K562 (cell line): Measurements from ENCODE around the gene TMEM184B. TPM values are rescaled to one million over a fixed set of nuclear protein-coding genes. Genes with fewer than 3 reads are reported as not detected.

Source experiments
- ATAC-seq: fragments of 200-7000 bp; cut with Tn5 transposase; 3 replicates; pipeline ENCODE4 v1.9.1; 2020; ENCODE audit warnings: moderate library complexity
- BruUV-seq: library from RNA; stranded (reverse); fragments of 400-500 nt; replicated peaks from 2 replicates; lab custom pipeline; 2021; lab: Mats Ljungman, UMichigan
- CTCF ChIA-PET: fragments of 300-600 bp; formaldehyde crosslinking; extraction: SDS; loops from one replicate; lab custom pipeline; 2021; ENCODE audit warnings: low intra/inter-chr PET ratio; lab: Yijun Ruan, JAX
- POLR2A ChIA-PET: fragments of 300-600, 350-650 bp; sonication (Branson Sonifier 250); formaldehyde crosslinking; extraction: SDS; loops from one replicate; lab custom pipeline; 2021; ENCODE audit warnings: antibody characterized with exemption, inconsistent platforms; lab: Yijun Ruan, JAX
- DNase-seq, 4 experiments: peaks; one replicate each; pipeline versions ENCODE4 v3.0.0 to v3.0.0-alpha.2; 2011 to 2018; ENCODE audit warnings: low spot score in 3 of 4, mixed read lengths in 3 of 4; ENCODE audit errors: extremely low read depth in 1 of 4
- FAIRE-seq: peaks from 2 replicates; lab custom pipeline; 2011; peaks lifted over from hg19 to GRCh38; lab: Jason Lieb, UNC
- H2AFZ ChIP-seq: 2 replicates; pipeline ENCODE4 v1.6.0; 2011; ENCODE audit warnings: low read depth, low read length, control low read depth, inconsistent platforms
- H3K27ac ChIP-seq: fragments of 200-600 bp; 3 replicates; pipeline ENCODE4 v1.8.0; 2011; ENCODE audit warnings: low read depth, mild to moderate bottlenecking, control low read depth, inconsistent platforms, low read length, moderate library complexity, mixed read lengths; ENCODE audit errors: extremely low read depth
- H3K27me3 ChIP-seq, 2 experiments: fragments of 300-600 bp in 1 of 2; 2 replicates in 1 of 2; 3 replicates in 1 of 2; pipeline versions ENCODE4 v1.6.0 to v1.8.0; 2011; ENCODE audit warnings: inconsistent platforms in 2 of 2, low read length in 2 of 2, mild to moderate bottlenecking in 1 of 2, mixed read lengths in 1 of 2, moderate library complexity in 1 of 2; ENCODE audit not compliant: control insufficient read depth in 2 of 2, insufficient read depth in 2 of 2
- H3K36me3 ChIP-seq: fragments of 300-600 bp; 3 replicates; pipeline ENCODE4 v1.8.0; 2011; ENCODE audit warnings: mild to moderate bottlenecking, low read length, inconsistent platforms; ENCODE audit not compliant: control insufficient read depth, insufficient read depth
- H3K4me1 ChIP-seq, 2 experiments: fragments of 200-600 bp in 1 of 2; replicated peaks in 1 of 2; 2 replicates in 1 of 2; 3 replicates in 1 of 2; pipeline versions ENCODE4 v1.5.1 to v1.8.0; 2011; ENCODE audit warnings: inconsistent platforms in 2 of 2, low read length in 2 of 2, mild to moderate bottlenecking in 1 of 2, mixed read lengths in 1 of 2, moderate library complexity in 1 of 2; ENCODE audit not compliant: control insufficient read depth in 2 of 2, insufficient read depth in 2 of 2
- H3K4me2 ChIP-seq: 2 replicates; pipeline ENCODE4 v1.6.1; 2011; ENCODE audit warnings: low read length, control low read depth, inconsistent platforms, mixed read lengths; ENCODE audit not compliant: insufficient read depth
- H3K4me3 ChIP-seq: fragments of 200-600 bp; sonication (generic), shearing (Covaris generic); 2 replicates; pipeline ENCODE4 v1.5.1; 2016; ENCODE audit warnings: control low read depth, inconsistent platforms
- H3K79me2 ChIP-seq: fragments of 200-600 bp; 3 replicates; pipeline ENCODE4 v1.8.0; 2011; ENCODE audit warnings: low read length, inconsistent platforms; ENCODE audit not compliant: control insufficient read depth, insufficient read depth
- H3K9ac ChIP-seq, 2 experiments: 2 replicates each; pipeline versions ENCODE4 v1.6.0 to v1.6.1; 2011; ENCODE audit warnings: low read depth in 2 of 2, low read length in 2 of 2, control low read depth in 1 of 2, inconsistent platforms in 1 of 2, mild to moderate bottlenecking in 1 of 2, mixed read lengths in 1 of 2; ENCODE audit not compliant: insufficient read depth in 1 of 2
- H3K9me1 ChIP-seq: one replicate; pipeline ENCODE4 v1.6.0; 2011; ENCODE audit warnings: inconsistent platforms, mild to moderate bottlenecking, low read length, moderate library complexity; ENCODE audit not compliant: control insufficient read depth, insufficient read depth
- H3K9me3 ChIP-seq: replicated peaks from 2 replicates; pipeline ENCODE4 v1.5.1; 2011; ENCODE audit warnings: low read depth, low read length, inconsistent platforms; ENCODE audit not compliant: control insufficient read depth, insufficient read depth
- H4K20me1 ChIP-seq: replicated peaks from 2 replicates; pipeline ENCODE4 v1.6.1; 2011; ENCODE audit warnings: low read length, inconsistent platforms, mixed read lengths; ENCODE audit not compliant: control insufficient read depth, insufficient read depth
- BRD4 ChIP-seq: fragments of 200-600 bp; sonication (generic); IDR thresholded peaks from 2 replicates; pipeline ENCODE4 v1.6.1; 2017; ENCODE audit warnings: inconsistent platforms
- CEBPG ChIP-seq, 3 experiments: fragments of 200-800 bp in 1 of 3; sonication (Bioruptor generic) in 1 of 3; sonication (generic) in 1 of 3; formaldehyde crosslinking in 1 of 3; IDR thresholded peaks in 2 of 3; conservative IDR thresholded peaks in 1 of 3; 2 replicates each; pipeline versions ENCODE4 v1.6.1 to v1.8.0; 2016 to 2022; ENCODE audit warnings: missing compliant biosample characterization in 2 of 3, missing genetic modification characterization in 2 of 3, mild to moderate bottlenecking in 1 of 3, missing genetic modification reagents in 1 of 3
- ELK3 ChIP-seq: fragments of 450-650 bp; formaldehyde crosslinking; IDR thresholded peaks from 2 replicates; pipeline ENCODE4 v1.4.0; 2020; ENCODE audit warnings: mild to moderate bottlenecking
- GTF2A2 ChIP-seq: IDR thresholded peaks from 2 replicates; pipeline ENCODE4 v1.6.1; 2016; ENCODE audit warnings: mild to moderate bottlenecking, missing genetic modification characterization, missing compliant biosample characterization
- NCOA2 ChIP-seq, 2 experiments: fragments of 450-650 bp; IDR thresholded peaks; 2 replicates each; pipeline ENCODE4 v1.6.1; 2018; ENCODE audit warnings: mild to moderate bottlenecking in 2 of 2, moderate library complexity in 1 of 2; ENCODE audit not compliant: partially characterized antibody in 2 of 2
- PHTF2 ChIP-seq: fragments of 250-450 bp; sonication (Bioruptor Pico); IDR thresholded peaks from 2 replicates; pipeline ENCODE4 v1.5.0; 2021; ENCODE audit warnings: mild to moderate bottlenecking
- POLR3G ChIP-seq: IDR thresholded peaks from 2 replicates; pipeline ENCODE4 v1.6.1; 2011; ENCODE audit not compliant: insufficient read length, insufficient replicate concordance; ENCODE audit errors: extremely low read depth
- ZNF174 ChIP-seq: fragments of 250-450 bp; sonication (Bioruptor Pico); IDR thresholded peaks from 2 replicates; pipeline ENCODE4 v1.4.0; 2020; ENCODE audit warnings: mild to moderate bottlenecking
- ZNF239 ChIP-seq: fragments of 250-450 bp; sonication (Bioruptor Pico); IDR thresholded peaks from 2 replicates; pipeline ENCODE4 v1.4.0; 2020; ENCODE audit warnings: mild to moderate bottlenecking
- ZNF277 ChIP-seq: fragments of 250-450 bp; sonication (Bioruptor Pico); IDR thresholded peaks from 2 replicates; pipeline ENCODE4 v1.8.0; 2022; ENCODE audit warnings: inconsistent platforms, mild to moderate bottlenecking, moderate library complexity, borderline replicate concordance
- ZNF507 ChIP-seq: conservative IDR thresholded peaks from 2 replicates; pipeline ENCODE4 v1.6.1; 2017; ENCODE audit warnings: missing genetic modification characterization, missing compliant biosample characterization
- ZNF79 ChIP-seq: fragments of 250-450 bp; sonication (Bioruptor Pico); IDR thresholded peaks from 2 replicates; pipeline ENCODE4 v1.4.0; 2020; ENCODE audit warnings: low read depth, mild to moderate bottlenecking, moderate library complexity
- WGBS: fragments of 100-300 bp; shearing (Covaris generic); methylation state at CpG from one replicate; pipeline ENCODE4 v1.1.6; 2016; ENCODE audit warnings: low coverage, mixed read lengths; ENCODE audit not compliant: insufficient coverage; ENCODE audit errors: missing lambda C conversion rate; 5-methylcytosine and 5-hydroxymethylcytosine counted together
- in situ Hi-C: fragments of 300-500 bp; cut with MboI; formaldehyde crosslinking; loops from 4 replicates; pipeline ENCODE4 v1.15.0; 2018; ENCODE audit warnings: inconsistent platforms, mixed read lengths
- intact Hi-C: fragments of 100-400 bp; cut with micrococcal nuclease; formaldehyde crosslinking; loops from 2 replicates; pipeline ENCODE4 v1.14.2; 2022
- polyA plus RNA-seq, 8 experiments: library from polyadenylated mRNA; depleted of rRNA in 4 of 8; stranded (reverse) in 5 of 8; unstranded in 3 of 8; fragments of >200 nt; fragmentation: Nextera tagmentation in 2 of 8; fragmentation: Illumina TruSeq in 1 of 8; extraction: Ambion mirVana in 2 of 8; extraction: Trizol in 1 of 8; gene quantifications; 2 replicates each; pipeline versions ENCODE4 v1.2.1 to v1.2.3, GENCODE V29; 2011 to 2014; ENCODE audit warnings: inconsistent platforms in 1 of 8, missing spikeins in 1 of 8
- total RNA-seq, 7 experiments: library from RNA; depleted of rRNA in 6 of 7; stranded (reverse); fragments of >200 nt in 6 of 7; fragmentation: Illumina TruSeq in 2 of 7; extraction: Trizol in 2 of 7; gene quantifications; 2 replicates each; pipeline versions ENCODE4 v1.2.1 to v1.2.3, GENCODE V29; 2011 to 2021; ENCODE audit warnings: low replicate concordance in 1 of 7
- TF ChIP-seq, protein P1 (sequence below): fragments of 250-450 bp; sonication (Bioruptor Pico); IDR thresholded peaks from 2 replicates; pipeline ENCODE4 v1.5.0; 2022; ENCODE audit warnings: mild to moderate bottlenecking
- TF ChIP-seq, protein P2 (sequence below): sonication (generic); formaldehyde crosslinking; IDR thresholded peaks from 2 replicates; pipeline ENCODE4 v1.8.1; 2023; ENCODE audit warnings: mild to moderate bottlenecking, missing genetic modification reagents, moderate library complexity
- TF ChIP-seq, protein P3 (sequence below): sonication (generic); formaldehyde crosslinking; IDR thresholded peaks from 2 replicates; pipeline ENCODE4 v1.8.0; 2022; ENCODE audit warnings: mild to moderate bottlenecking, low read depth, missing genetic modification reagents

Gene TMEM184B
- total and polyA plus RNA-seq, 9 of the 15 experiments (the other 6 are each of a cell fraction or from before 2014, with no cell fraction given) = 0.31 to 25.1 (median 6.2) TPM

- no peak for TF ChIP-seq ZNF507
- TF ChIP-seq, protein P1, sequence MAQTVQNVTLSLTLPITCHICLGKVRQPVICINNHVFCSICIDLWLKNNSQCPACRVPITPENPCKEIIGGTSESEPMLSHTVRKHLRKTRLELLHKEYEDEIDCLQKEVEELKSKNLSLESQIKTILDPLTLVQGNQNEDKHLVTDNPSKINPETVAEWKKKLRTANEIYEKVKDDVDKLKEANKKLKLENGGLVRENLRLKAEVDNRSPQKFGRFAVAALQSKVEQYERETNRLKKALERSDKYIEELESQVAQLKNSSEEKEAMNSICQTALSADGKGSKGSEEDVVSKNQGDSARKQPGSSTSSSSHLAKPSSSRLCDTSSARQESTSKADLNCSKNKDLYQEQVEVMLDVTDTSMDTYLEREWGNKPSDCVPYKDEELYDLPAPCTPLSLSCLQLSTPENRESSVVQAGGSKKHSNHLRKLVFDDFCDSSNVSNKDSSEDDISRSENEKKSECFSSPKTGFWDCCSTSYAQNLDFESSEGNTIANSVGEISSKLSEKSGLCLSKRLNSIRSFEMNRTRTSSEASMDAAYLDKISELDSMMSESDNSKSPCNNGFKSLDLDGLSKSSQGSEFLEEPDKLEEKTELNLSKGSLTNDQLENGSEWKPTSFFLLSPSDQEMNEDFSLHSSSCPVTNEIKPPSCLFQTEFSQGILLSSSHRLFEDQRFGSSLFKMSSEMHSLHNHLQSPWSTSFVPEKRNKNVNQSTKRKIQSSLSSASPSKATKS (CRISPR knock-in tag) = no peak
- no peak for TF ChIP-seq PHTF2
- TF ChIP-seq BRD4 = no peak
- TF ChIP-seq ZNF174 (CRISPR knock-in tag) = no peak
- TF ChIP-seq CEBPG (CRISPR knock-in tag; IDR thresholded peaks at IDR 0.05) = no peak
- TF ChIP-seq CEBPG (tag; conservative IDR thresholded peaks at IDR 0.05 in 1 of 2, IDR thresholded peaks at IDR 0.05 in 1 of 2) = no peak
- TF ChIP-seq GTF2A2 (tag) = no peak
- TF ChIP-seq ZNF79 = no peak
These were observed 17.1 kb downstream of the TMEM184B start (continued) for GRCh38 chr22:38255697-38256096.

DNA sequence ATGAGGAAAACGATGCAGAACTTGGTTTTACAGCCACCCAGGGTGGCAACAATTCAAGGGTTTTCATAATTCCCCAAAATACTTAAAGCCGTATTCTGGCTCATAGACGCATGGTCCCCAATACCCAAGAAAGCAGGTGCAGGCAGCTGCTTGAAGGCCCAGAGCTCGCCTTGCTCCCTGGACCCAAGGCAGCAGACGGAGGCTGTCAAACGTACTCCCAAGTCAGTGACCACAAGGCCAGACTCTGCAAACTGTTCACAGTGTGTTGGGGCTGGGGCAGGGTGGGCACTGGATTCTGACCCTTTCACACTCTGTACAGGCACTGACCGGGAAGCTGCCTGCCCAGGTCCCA is 21.5 kb downstream of the TMEM184B start:
- ATAC-seq (no peak), DNase-seq (no peak), FAIRE-seq (no peak)
- WGBS = 78% methylated on average over 6 of the region's 7 CpGs
- H3K27ac ChIP-seq = no peak overlapping the region
- no peaks in the 10 kb centered on the region for H3K9me1 ChIP-seq
- ChIA-PET POLR2A (no interaction called here), CTCF (no interaction called here)
- peaks cover 6% of the 10 kb centered on the region; the same call in 2 of the 3 replicates for H3K79me2 ChIP-seq
- H3K4me2 ChIP-seq = no peak overlapping the region
- H3K36me3 ChIP-seq = peaks cover 11% of the 10 kb centered on the region; the same call in 1 of the 3 replicates
- no TSS peak for BruUV-seq
- no peaks in the 10 kb centered on the region for H3K27me3 ChIP-seq
- H3K4me1 ChIP-seq = peaks cover 0 to 4% of the 10 kb centered on the region in 2 experiments; a peak in 1 of 5 replicates
- in situ Hi-C loops (no loop called here), intact Hi-C loops (no loop called here)
- no peak overlapping the region for H3K9ac ChIP-seq
- no peak overlapping the region for H2AFZ ChIP-seq
- no peaks in the 10 kb centered on the region for H3K9me3 ChIP-seq
- 0 out of 2 replicates have a peak, but pooled peaks cover 7% of the 10 kb centered on the region for H4K20me1 ChIP-seq
- no peak overlapping the region for H3K4me3 ChIP-seq
- TF ChIP-seq, protein P2, sequence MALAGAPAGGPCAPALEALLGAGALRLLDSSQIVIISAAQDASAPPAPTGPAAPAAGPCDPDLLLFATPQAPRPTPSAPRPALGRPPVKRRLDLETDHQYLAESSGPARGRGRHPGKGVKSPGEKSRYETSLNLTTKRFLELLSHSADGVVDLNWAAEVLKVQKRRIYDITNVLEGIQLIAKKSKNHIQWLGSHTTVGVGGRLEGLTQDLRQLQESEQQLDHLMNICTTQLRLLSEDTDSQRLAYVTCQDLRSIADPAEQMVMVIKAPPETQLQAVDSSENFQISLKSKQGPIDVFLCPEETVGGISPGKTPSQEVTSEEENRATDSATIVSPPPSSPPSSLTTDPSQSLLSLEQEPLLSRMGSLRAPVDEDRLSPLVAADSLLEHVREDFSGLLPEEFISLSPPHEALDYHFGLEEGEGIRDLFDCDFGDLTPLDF (CRISPR knock-in tag) = no peak
- TF ChIP-seq ZNF277 (CRISPR knock-in tag) (no peak), POLR3G (no peak), ELK3 (CRISPR knock-in tag) (no peak), NCOA2 (IDR thresholded peaks at IDR 0.05; ENCODE audit: partially characterized antibody in 2 of 2) (no peak), ZNF239 (CRISPR knock-in tag) (no peak)
- TF ChIP-seq, protein P3, sequence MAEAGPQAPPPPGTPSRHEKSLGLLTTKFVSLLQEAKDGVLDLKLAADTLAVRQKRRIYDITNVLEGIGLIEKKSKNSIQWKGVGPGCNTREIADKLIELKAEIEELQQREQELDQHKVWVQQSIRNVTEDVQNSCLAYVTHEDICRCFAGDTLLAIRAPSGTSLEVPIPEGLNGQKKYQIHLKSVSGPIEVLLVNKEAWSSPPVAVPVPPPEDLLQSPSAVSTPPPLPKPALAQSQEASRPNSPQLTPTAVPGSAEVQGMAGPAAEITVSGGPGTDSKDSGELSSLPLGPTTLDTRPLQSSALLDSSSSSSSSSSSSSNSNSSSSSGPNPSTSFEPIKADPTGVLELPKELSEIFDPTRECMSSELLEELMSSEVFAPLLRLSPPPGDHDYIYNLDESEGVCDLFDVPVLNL (CRISPR knock-in tag) = no peak
